GM15510 (cell line): ENCODE results near the gene C1orf210.

Experiments used
- POLR2A ChIP-seq: IDR thresholded peaks from 3 replicates; pipeline ENCODE4 v1.6.1; 2011; ENCODE audit warnings: borderline replicate concordance; ENCODE audit not compliant: insufficient read length; ENCODE audit errors: extremely low read depth

C1orf210 gene

GRCh38 chr1:43256675-43257570, 28.5 kb downstream of the C1orf210 start:
- TF ChIP-seq POLR2A = no peak

- TF ChIP-seq POLR2A = no peak
Observed at GRCh38 chr1:43255438-43256210, 29.8 kb downstream of the C1orf210 start.

GRCh38 chr1:43253876-43254275, 31.5 kb downstream of the C1orf210 start:
- no peak for TF ChIP-seq POLR2A

- TF ChIP-seq POLR2A = no peak
Observed at GRCh38 chr1:43253173-43253572, 32.2 kb downstream of the C1orf210 start.

GRCh38 chr1:43252225-43252624, 33.2 kb downstream of the C1orf210 start:
- TF ChIP-seq POLR2A = no peak

- TF ChIP-seq POLR2A = no peak
Observed at GRCh38 chr1:43251024-43251423, 34.4 kb downstream of the C1orf210 start.

GRCh38 chr1:43250351-43250761, 35.0 kb downstream of the C1orf210 start:
- no peak for TF ChIP-seq POLR2A

- TF ChIP-seq POLR2A = no peak
Observed at GRCh38 chr1:43247256-43247921, 38.0 kb downstream of the C1orf210 start.

- no peak for TF ChIP-seq POLR2A
Observed at GRCh38 chr1:43246466-43247213, 38.7 kb downstream of the C1orf210 start.

- TF ChIP-seq POLR2A = no peak
Observed at GRCh38 chr1:43243299-43243698, 42.1 kb downstream of the C1orf210 start.

- no peak for TF ChIP-seq POLR2A
Observed at GRCh38 chr1:43241413-43241836, 44.0 kb downstream of the C1orf210 start.

- TF ChIP-seq POLR2A = no peak
Observed at GRCh38 chr1:43239484-43239883, 45.9 kb downstream of the C1orf210 start.

GRCh38 chr1:43238991-43239469, 46.4 kb downstream of the C1orf210 start:
- TF ChIP-seq POLR2A = no peak

- TF ChIP-seq POLR2A = no peak
Observed at GRCh38 chr1:43238085-43238484, 47.3 kb downstream of the C1orf210 start.
